H9 (cell line): ENCODE measurements around the gene FAM227B. TPM values are rescaled to one million over a fixed set of nuclear protein-coding genes. Genes with fewer than 3 reads are reported as not detected.

Source experiments
- DNase-seq: peaks from one replicate; pipeline ENCODE4 v3.0.0-alpha.2; 2017
- H2AFZ ChIP-seq: one replicate; pipeline ENCODE4 v1.6.1; 2013; ENCODE audit warnings: mild to moderate bottlenecking, low read length, control low read depth, moderate library complexity
- H2AK5ac ChIP-seq: 2 replicates; pipeline ENCODE4 v1.6.1; 2013; ENCODE audit warnings: low read length, control low read depth, mixed read lengths; ENCODE audit not compliant: insufficient read length
- H2BK120ac ChIP-seq: one replicate; pipeline ENCODE4 v1.6.1; 2013; ENCODE audit warnings: low read depth, mild to moderate bottlenecking, low read length, control low read depth, inconsistent platforms; ENCODE audit not compliant: poor library complexity, severe bottlenecking
- H2BK12ac ChIP-seq: 2 replicates; pipeline ENCODE4 v1.6.1; 2013; ENCODE audit warnings: low read length, control low read depth, mixed read lengths, low read depth; ENCODE audit not compliant: insufficient read length
- H2BK15ac ChIP-seq: 2 replicates; pipeline ENCODE4 v1.6.1; 2013; ENCODE audit warnings: low read depth, low read length, control low read depth
- H2BK20ac ChIP-seq: one replicate; pipeline ENCODE4 v1.6.1; 2013; ENCODE audit warnings: low read depth, mild to moderate bottlenecking, low read length, control low read depth, inconsistent platforms; ENCODE audit not compliant: poor library complexity, severe bottlenecking
- H2BK5ac ChIP-seq: 2 replicates; pipeline ENCODE4 v1.6.1; 2013; ENCODE audit warnings: low read length, control low read depth, mixed read lengths; ENCODE audit not compliant: insufficient read length
- H3K14ac ChIP-seq: 2 replicates; pipeline ENCODE4 v1.6.1; 2013; ENCODE audit warnings: low read length, control low read depth; ENCODE audit not compliant: insufficient read depth
- H3K18ac ChIP-seq: 2 replicates; pipeline ENCODE4 v1.6.1; 2013; ENCODE audit warnings: low read depth, mild to moderate bottlenecking, mixed read lengths, low read length, control low read depth; ENCODE audit not compliant: insufficient read length
- H3K23ac ChIP-seq: 2 replicates; pipeline ENCODE4 v1.6.1; 2013; ENCODE audit warnings: low read length, control low read depth, mixed read lengths, low read depth; ENCODE audit not compliant: insufficient read length
- H3K23me2 ChIP-seq: 2 replicates; pipeline ENCODE4 v1.6.1; 2013; ENCODE audit warnings: low read depth, mild to moderate bottlenecking, mixed read lengths, low read length, control low read depth; ENCODE audit not compliant: insufficient read length, poor library complexity, severe bottlenecking
- H3K27ac ChIP-seq: 2 replicates; pipeline ENCODE4 v1.5.1; 2013; ENCODE audit warnings: low read length, control low read depth, mixed read lengths, low read depth; ENCODE audit not compliant: insufficient read length
- H3K27me3 ChIP-seq: 2 replicates; pipeline ENCODE4 v1.6.1; 2013; ENCODE audit warnings: low read length, control low read depth, inconsistent platforms; ENCODE audit not compliant: insufficient read depth
- H3K4ac ChIP-seq: 2 replicates; pipeline ENCODE4 v1.6.1; 2013; ENCODE audit warnings: low read depth, mild to moderate bottlenecking, control low read depth, inconsistent platforms, low read length, moderate library complexity
- H3K4me1 ChIP-seq: 2 replicates; pipeline ENCODE4 v1.6.1; 2013; ENCODE audit warnings: low read length, control low read depth, inconsistent platforms; ENCODE audit not compliant: insufficient read depth
- H3K4me2 ChIP-seq: 2 replicates; pipeline ENCODE4 v1.6.1; 2013; ENCODE audit warnings: low read length, control low read depth, mixed read lengths; ENCODE audit not compliant: insufficient read length, insufficient read depth
- H3K56ac ChIP-seq: 2 replicates; pipeline ENCODE4 v1.6.1; 2013; ENCODE audit warnings: low read depth, mild to moderate bottlenecking, mixed read lengths, low read length, control low read depth; ENCODE audit not compliant: insufficient read length
- H3K79me1 ChIP-seq: 2 replicates; pipeline ENCODE4 v1.6.1; 2013; ENCODE audit warnings: low read depth, mild to moderate bottlenecking, moderate library complexity, low read length, control low read depth, inconsistent platforms; ENCODE audit not compliant: insufficient read depth, poor library complexity, severe bottlenecking
- H3K79me2 ChIP-seq: 2 replicates; pipeline ENCODE4 v1.6.1; 2013; ENCODE audit warnings: low read length, control low read depth, inconsistent platforms; ENCODE audit not compliant: insufficient read depth
- H3K9ac ChIP-seq: 2 replicates; pipeline ENCODE4 v1.6.1; 2013; ENCODE audit warnings: low read length, control low read depth, mixed read lengths; ENCODE audit not compliant: insufficient read length; ENCODE audit errors: extremely low read depth
- H3K9me3 ChIP-seq: one replicate; pipeline ENCODE4 v1.6.1; 2013; ENCODE audit warnings: low read depth, low read length, inconsistent platforms; ENCODE audit not compliant: control insufficient read depth
- H3T11ph ChIP-seq: one replicate; pipeline ENCODE4 v1.6.1; 2013; ENCODE audit warnings: mild to moderate bottlenecking, low read length, control low read depth, inconsistent platforms
- H4K20me1 ChIP-seq: one replicate; pipeline ENCODE4 v1.6.1; 2013; ENCODE audit not compliant: control insufficient read depth, insufficient read length, insufficient read depth
- H4K5ac ChIP-seq: 2 replicates; pipeline ENCODE4 v1.6.1; 2013; ENCODE audit warnings: low read depth, mild to moderate bottlenecking, mixed read lengths, low read length, control low read depth; ENCODE audit not compliant: insufficient read length
- H4K8ac ChIP-seq: replicated peaks from 2 replicates; pipeline ENCODE4 v1.6.1; 2013; ENCODE audit warnings: low read length, control low read depth, mixed read lengths, low read depth; ENCODE audit not compliant: insufficient read length
- H4K91ac ChIP-seq: 2 replicates; pipeline ENCODE4 v1.6.1; 2013; ENCODE audit warnings: low read depth, mild to moderate bottlenecking, moderate library complexity, mixed read lengths, low read length, control low read depth; ENCODE audit not compliant: insufficient read length
- H3K27ac Mint-ChIP-seq, 3 experiments: 2 replicates in 2 of 3; 3 replicates in 1 of 3; pipeline ENCODE4 v1.8.0; 2020 to 2021; ENCODE audit warnings: mixed read lengths in 3 of 3, mild to moderate bottlenecking in 1 of 3, moderate library complexity in 1 of 3
- H3K27me3 Mint-ChIP-seq: 2 replicates; pipeline ENCODE4 v1.8.0; 2021; ENCODE audit warnings: low read depth, mild to moderate bottlenecking, moderate library complexity, mixed read lengths
- H3K36me3 Mint-ChIP-seq, 3 experiments: 2 replicates in 2 of 3; 3 replicates in 1 of 3; pipeline ENCODE4 v1.8.0; 2020 to 2021; ENCODE audit warnings: low read depth in 3 of 3, mixed read lengths in 3 of 3; ENCODE audit not compliant: insufficient read depth in 1 of 3
- H3K4me1 Mint-ChIP-seq, 2 experiments: 2 replicates each; pipeline ENCODE4 v1.8.0; 2020; ENCODE audit warnings: mixed read lengths in 2 of 2
- H3K4me3 Mint-ChIP-seq, 2 experiments: 2 replicates in 1 of 2; 3 replicates in 1 of 2; pipeline ENCODE4 v1.8.0; 2020 to 2021; ENCODE audit warnings: mild to moderate bottlenecking in 2 of 2, mixed read lengths in 2 of 2, moderate library complexity in 1 of 2
- H3K9me3 Mint-ChIP-seq, 2 experiments: 2 replicates in 1 of 2; 3 replicates in 1 of 2; pipeline ENCODE4 v1.8.0; 2020; ENCODE audit warnings: mild to moderate bottlenecking in 2 of 2, mixed read lengths in 2 of 2, moderate library complexity in 1 of 2
- WGBS: extraction: QIAGEN DNeasy Blood & Tissue Kit; methylation state at CpG from one replicate; pipeline ENCODE4 v1.1.7; 2013; ENCODE audit warnings: missing lambda C conversion rate, low lambda C conversion rate, mixed read lengths; ENCODE audit not compliant: insufficient read length; ENCODE audit errors: extremely low coverage; 5-methylcytosine and 5-hydroxymethylcytosine counted together
- total RNA-seq: library from RNA; stranded (reverse); gene quantifications from 2 replicates; pipeline ENCODE4 v1.2.1, GENCODE V29; 2021
- TF ChIP-seq, protein P1 (sequence below): fragments of 200-600 bp; sonication (generic); conservative IDR thresholded peaks from 3 replicates; pipeline ENCODE4 v1.8.0; 2021; ENCODE audit warnings: antibody characterized with exemption, mild to moderate bottlenecking

The FAM227B gene
- total RNA-seq, 1 experiment from 2014 or later, result 5.5 TPM

DNA sequence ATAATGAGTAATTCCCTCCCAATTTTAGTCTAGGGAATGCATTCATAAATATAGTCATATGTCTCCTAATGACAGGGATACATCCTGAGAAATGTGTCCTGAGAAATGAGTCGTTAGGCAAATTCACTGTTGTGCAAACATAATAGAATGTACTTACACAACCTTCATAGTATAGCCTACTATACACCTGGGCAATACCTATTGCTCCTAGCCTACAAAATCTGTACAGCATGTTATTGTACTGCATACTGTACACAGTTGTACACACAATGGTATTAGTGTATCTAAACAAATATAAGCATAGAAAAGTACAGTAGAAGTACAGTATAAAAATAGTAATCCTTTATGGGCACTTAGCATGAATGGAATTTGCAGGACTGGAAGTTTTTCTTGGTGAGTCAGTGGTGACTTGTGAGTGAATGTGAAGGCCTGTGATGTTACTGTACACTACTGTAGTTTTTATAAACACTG is 6.8 kb upstream of the FAM227B start:
- no peaks in the 10 kb centered on the region for H3K23me2 ChIP-seq
- Mint-ChIP-seq H3K4me3 (no peak overlapping the region), H3K4me1 (peaks cover 6 to 7% of the 10 kb centered on the region in 2 experiments), H3K27ac (no peak overlapping the region), H3K36me3 (peaks cover 21 to 51% (median 50%) of the 10 kb centered on the region in 3 experiments), H3K27me3 (no peaks in the 10 kb centered on the region), H3K9me3 (peaks cover 10 to 13% of the 10 kb centered on the region in 2 experiments; a peak in 3 of 5 replicates)
- H2BK20ac ChIP-seq, result no peak overlapping the region
- no peaks in the 10 kb centered on the region for H3K4me1 ChIP-seq
- H3K56ac ChIP-seq, result no peak overlapping the region
- H2BK12ac ChIP-seq, result no peak overlapping the region
- peaks cover 5% of the 10 kb centered on the region for H3K79me1 ChIP-seq
- H3K23ac ChIP-seq, result no peak overlapping the region
- H3K79me2 ChIP-seq, result 0 out of 2 replicates have a peak, but pooled peaks cover 3% of the 10 kb centered on the region
- H3K14ac ChIP-seq, result no peak overlapping the region
- no peak overlapping the region for H2BK120ac ChIP-seq
- no peak overlapping the region for H3K4me2 ChIP-seq
- H2AFZ ChIP-seq, result no peak overlapping the region
- TF ChIP-seq, protein P1, sequence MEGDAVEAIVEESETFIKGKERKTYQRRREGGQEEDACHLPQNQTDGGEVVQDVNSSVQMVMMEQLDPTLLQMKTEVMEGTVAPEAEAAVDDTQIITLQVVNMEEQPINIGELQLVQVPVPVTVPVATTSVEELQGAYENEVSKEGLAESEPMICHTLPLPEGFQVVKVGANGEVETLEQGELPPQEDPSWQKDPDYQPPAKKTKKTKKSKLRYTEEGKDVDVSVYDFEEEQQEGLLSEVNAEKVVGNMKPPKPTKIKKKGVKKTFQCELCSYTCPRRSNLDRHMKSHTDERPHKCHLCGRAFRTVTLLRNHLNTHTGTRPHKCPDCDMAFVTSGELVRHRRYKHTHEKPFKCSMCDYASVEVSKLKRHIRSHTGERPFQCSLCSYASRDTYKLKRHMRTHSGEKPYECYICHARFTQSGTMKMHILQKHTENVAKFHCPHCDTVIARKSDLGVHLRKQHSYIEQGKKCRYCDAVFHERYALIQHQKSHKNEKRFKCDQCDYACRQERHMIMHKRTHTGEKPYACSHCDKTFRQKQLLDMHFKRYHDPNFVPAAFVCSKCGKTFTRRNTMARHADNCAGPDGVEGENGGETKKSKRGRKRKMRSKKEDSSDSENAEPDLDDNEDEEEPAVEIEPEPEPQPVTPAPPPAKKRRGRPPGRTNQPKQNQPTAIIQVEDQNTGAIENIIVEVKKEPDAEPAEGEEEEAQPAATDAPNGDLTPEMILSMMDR, result no peak
- H2AK5ac ChIP-seq, result no peak overlapping the region
- no CpG with 5 or more reads among the region's 1 CpG for WGBS
- no peak overlapping the region for H4K8ac ChIP-seq
- H2BK5ac ChIP-seq, result no peak overlapping the region
- H2BK15ac ChIP-seq, result no peak overlapping the region
- H4K5ac ChIP-seq, result no peak overlapping the region
- H3K4ac ChIP-seq, result no peak overlapping the region
- H4K91ac ChIP-seq, result no peak overlapping the region
- H3K18ac ChIP-seq, result no peak overlapping the region
- DNase-seq, result no peak
- no peak overlapping the region for H3K27ac ChIP-seq
- peaks cover 4% of the 10 kb centered on the region for H3K9me3 ChIP-seq
- no peak overlapping the region for H3K9ac ChIP-seq
- no peak overlapping the region for H3T11ph ChIP-seq
- no peaks in the 10 kb centered on the region for H3K27me3 ChIP-seq
- H4K20me1 ChIP-seq, result no peaks in the 10 kb centered on the region
